Skeletal muscle tissue (tissue), 4 donors: ENCODE data around the gene TCP10L. TPM values are rescaled to one million over a fixed set of nuclear protein-coding genes. Genes with fewer than 3 reads are reported as not detected.

Experiments used
- H3K27ac ChIP-seq: one replicate; pipeline ENCODE4 v1.7.0; 2013; ENCODE audit warnings: mild to moderate bottlenecking, low read depth, low read length, inconsistent platforms
- H3K27me3 ChIP-seq, 3 donors: one replicate each; pipeline ENCODE4 v1.7.0; 2013; ENCODE audit warnings: low read length in 3 of 3; ENCODE audit not compliant: control insufficient read depth in 3 of 3, insufficient read depth in 3 of 3
- H3K36me3 ChIP-seq, 3 donors: one replicate each; pipeline ENCODE4 v1.7.0; 2013; ENCODE audit warnings: low read length in 3 of 3; ENCODE audit not compliant: control insufficient read depth in 3 of 3, insufficient read depth in 3 of 3
- H3K4me1 ChIP-seq, 3 donors: one replicate each; pipeline ENCODE4 v1.7.0; 2013; ENCODE audit warnings: low read length in 3 of 3, mild to moderate bottlenecking in 3 of 3; ENCODE audit not compliant: control insufficient read depth in 3 of 3, insufficient read depth in 3 of 3
- H3K4me3 ChIP-seq, 3 donors: one replicate each; pipeline ENCODE4 v1.7.0; 2013; ENCODE audit warnings: low read length in 3 of 3
- H3K9ac ChIP-seq, 3 donors: one replicate each; pipeline ENCODE4 v1.7.0; 2013; ENCODE audit warnings: low read length in 3 of 3, mild to moderate bottlenecking in 3 of 3, moderate library complexity in 2 of 3, low read depth in 1 of 3
- H3K9me3 ChIP-seq, 3 donors: one replicate each; pipeline ENCODE4 v1.7.0; 2013; ENCODE audit warnings: low read length in 3 of 3; ENCODE audit not compliant: control insufficient read depth in 3 of 3
- total RNA-seq: library from RNA; depleted of rRNA; stranded (reverse); fragments of >200 nt; gene quantifications from one replicate; pipeline ENCODE4 v1.2.3, GENCODE V29; 2014
- donor health status: Osteomylitis.

TCP10L gene
- total RNA-seq, 1 donor from 2014 or later, result not detected

GRCh38 chr21:32590130-32590529 lies 4.8 kb upstream of the TCP10L start:
- Histone ChIP-seq H3K27ac (no peak overlapping the region), H3K27me3 (no peaks in the 10 kb centered on the region), H3K4me3 (no peak overlapping the region), H3K36me3 (peaks cover 0 to 6% (median 3%) of the 10 kb centered on the region in 3 donors), H3K9me3 (no peaks in the 10 kb centered on the region), H3K4me1 (no peaks in the 10 kb centered on the region), H3K9ac (no peak overlapping the region)

DNA sequence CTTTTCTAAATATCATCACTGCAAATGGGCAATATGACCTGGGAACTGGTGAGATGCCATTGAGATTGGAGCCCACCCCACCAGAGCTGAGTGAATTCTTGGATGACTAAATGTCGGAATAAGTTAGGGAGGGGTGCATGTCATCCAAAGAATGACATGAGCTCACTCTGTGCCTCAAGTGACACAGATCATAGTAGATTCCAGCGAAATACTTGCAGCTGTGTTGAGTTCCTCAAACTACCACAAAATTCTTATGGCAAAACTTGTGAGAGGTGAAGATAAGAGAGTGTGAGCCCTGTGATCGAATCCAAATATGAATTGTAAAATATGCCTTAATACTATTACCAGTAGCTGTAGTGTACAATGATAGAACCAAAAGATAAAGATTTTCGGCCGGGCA lies 2.3 kb upstream of the TCP10L start:
- Histone ChIP-seq H3K9ac (no peak overlapping the region), H3K27me3 (no peaks in the 10 kb centered on the region), H3K4me1 (no peaks in the 10 kb centered on the region), H3K36me3 (peaks cover 0 to 6% (median 3%) of the 10 kb centered on the region in 3 donors), H3K9me3 (no peaks in the 10 kb centered on the region), H3K4me3 (no peak overlapping the region), H3K27ac (no peak overlapping the region)

- H3K4me1 ChIP-seq, result no peaks in the 10 kb centered on the region
- H3K9me3 ChIP-seq, result no peaks in the 10 kb centered on the region
- peaks cover 0 to 6% (median 3%) of the 10 kb centered on the region in 3 donors for H3K36me3 ChIP-seq
- H3K27me3 ChIP-seq, result no peaks in the 10 kb centered on the region
- no peak overlapping the region for H3K27ac ChIP-seq
- no peak overlapping the region for H3K9ac ChIP-seq
- no peak overlapping the region for H3K4me3 ChIP-seq
Measured at GRCh38 chr21:32587120-32587519, 1.8 kb upstream of the TCP10L start.

- H3K4me1 ChIP-seq, result no peaks in the 10 kb centered on the region
- H3K27me3 ChIP-seq, result no peaks in the 10 kb centered on the region
- peaks cover 0 to 6% (median 3%) of the 10 kb centered on the region in 3 donors for H3K36me3 ChIP-seq
- no peak overlapping the region for H3K27ac ChIP-seq
- no peaks in the 10 kb centered on the region for H3K9me3 ChIP-seq
- no peak overlapping the region for H3K9ac ChIP-seq
- no peak overlapping the region for H3K4me3 ChIP-seq
Measured at GRCh38 chr21:32585970-32586369, 647 bp upstream of the TCP10L start.

- Histone ChIP-seq H3K4me3 (no peak overlapping the region), H3K4me1 (no peaks in the 10 kb centered on the region), H3K27ac (no peak overlapping the region), H3K9ac (no peak overlapping the region), H3K27me3 (no peaks in the 10 kb centered on the region), H3K9me3 (no peaks in the 10 kb centered on the region), H3K36me3 (peaks cover 0 to 6% (median 3%) of the 10 kb centered on the region in 3 donors)
Measured at GRCh38 chr21:32584472-32584871, 851 bp downstream of the TCP10L start.

GRCh38 chr21:32581732-32582131 lies 3.6 kb downstream of the TCP10L start:
- no peaks in the 10 kb centered on the region for H3K27me3 ChIP-seq
- H3K27ac ChIP-seq, result no peak overlapping the region
- H3K9me3 ChIP-seq, result no peaks in the 10 kb centered on the region
- H3K36me3 ChIP-seq, result peaks cover 5 to 8% (median 6%) of the 10 kb centered on the region in 3 donors
- no peak overlapping the region for H3K9ac ChIP-seq
- no peak overlapping the region for H3K4me3 ChIP-seq
- no peaks in the 10 kb centered on the region for H3K4me1 ChIP-seq

GRCh38 chr21:32580949-32581348 lies 4.4 kb downstream of the TCP10L start:
- no peak overlapping the region for H3K9ac ChIP-seq
- H3K27me3 ChIP-seq, result no peaks in the 10 kb centered on the region
- no peaks in the 10 kb centered on the region for H3K4me1 ChIP-seq
- no peak overlapping the region for H3K27ac ChIP-seq
- H3K36me3 ChIP-seq, result peaks cover 3 to 6% (median 5%) of the 10 kb centered on the region in 3 donors
- H3K4me3 ChIP-seq, result no peak overlapping the region
- no peaks in the 10 kb centered on the region for H3K9me3 ChIP-seq

DNA sequence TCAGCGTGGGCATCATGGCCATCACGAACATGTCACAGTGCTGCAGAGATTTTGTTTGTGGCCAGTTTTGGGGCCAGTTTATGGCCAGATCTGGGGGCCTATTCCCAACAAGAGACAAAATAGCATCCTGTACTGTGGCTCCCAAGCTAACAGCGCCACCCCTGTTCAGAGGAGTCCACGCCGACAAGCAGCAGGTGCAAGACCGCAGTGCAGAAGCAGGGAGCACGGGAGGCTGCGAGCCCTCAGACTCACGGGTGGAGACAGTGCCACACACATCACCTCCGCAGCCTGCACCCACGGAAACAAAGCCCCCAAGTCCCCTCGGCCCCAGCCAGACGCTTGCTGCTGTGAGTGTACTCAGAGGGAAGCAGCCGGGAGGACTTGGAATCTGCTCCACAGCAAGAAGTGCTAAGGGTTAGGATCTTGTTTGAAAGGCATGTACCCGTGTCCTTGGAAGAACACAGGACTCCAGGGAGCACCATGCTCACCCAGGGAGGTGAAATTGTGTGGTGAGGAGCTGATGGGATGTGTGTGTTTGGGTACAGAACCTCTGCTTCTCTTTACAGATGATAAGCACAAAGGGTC lies 7.1 kb downstream of the TCP10L start:
- Histone ChIP-seq H3K4me3 (no peak overlapping the region), H3K27ac (no peak overlapping the region), H3K27me3 (peaks cover 0 to under 1% (median 0%) of the 10 kb centered on the region in 3 donors), H3K9me3 (no peaks in the 10 kb centered on the region), H3K9ac (no peak overlapping the region), H3K36me3 (peaks cover 3 to 6% (median 5%) of the 10 kb centered on the region in 3 donors), H3K4me1 (no peaks in the 10 kb centered on the region)

DNA sequence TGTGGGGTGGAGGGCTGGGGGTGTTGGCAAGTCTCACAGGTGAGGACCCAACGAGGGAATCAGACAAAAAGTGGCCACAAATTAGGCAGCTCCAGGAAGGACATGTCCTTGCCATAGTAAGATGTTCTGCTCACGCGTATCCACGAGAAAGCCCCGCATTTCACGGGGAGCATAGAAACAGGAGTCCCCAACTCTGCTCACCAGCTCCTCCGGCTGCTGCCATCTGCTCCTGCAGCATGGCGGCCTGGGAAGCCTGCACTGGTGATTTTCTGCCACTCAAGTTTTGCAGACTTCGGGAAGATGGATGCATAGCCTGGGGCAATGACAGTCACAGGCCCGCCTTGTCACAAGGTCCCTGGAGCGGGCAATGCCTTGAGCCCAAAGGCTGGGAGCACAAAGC lies 9.3 kb downstream of the TCP10L start:
- Histone ChIP-seq H3K4me3 (no peak overlapping the region), H3K9ac (no peak overlapping the region), H3K9me3 (no peaks in the 10 kb centered on the region), H3K27me3 (peaks cover 0 to 6% (median 5%) of the 10 kb centered on the region in 3 donors), H3K36me3 (peaks cover 3 to 6% (median 5%) of the 10 kb centered on the region in 3 donors), H3K27ac (no peak overlapping the region), H3K4me1 (no peaks in the 10 kb centered on the region)

DNA sequence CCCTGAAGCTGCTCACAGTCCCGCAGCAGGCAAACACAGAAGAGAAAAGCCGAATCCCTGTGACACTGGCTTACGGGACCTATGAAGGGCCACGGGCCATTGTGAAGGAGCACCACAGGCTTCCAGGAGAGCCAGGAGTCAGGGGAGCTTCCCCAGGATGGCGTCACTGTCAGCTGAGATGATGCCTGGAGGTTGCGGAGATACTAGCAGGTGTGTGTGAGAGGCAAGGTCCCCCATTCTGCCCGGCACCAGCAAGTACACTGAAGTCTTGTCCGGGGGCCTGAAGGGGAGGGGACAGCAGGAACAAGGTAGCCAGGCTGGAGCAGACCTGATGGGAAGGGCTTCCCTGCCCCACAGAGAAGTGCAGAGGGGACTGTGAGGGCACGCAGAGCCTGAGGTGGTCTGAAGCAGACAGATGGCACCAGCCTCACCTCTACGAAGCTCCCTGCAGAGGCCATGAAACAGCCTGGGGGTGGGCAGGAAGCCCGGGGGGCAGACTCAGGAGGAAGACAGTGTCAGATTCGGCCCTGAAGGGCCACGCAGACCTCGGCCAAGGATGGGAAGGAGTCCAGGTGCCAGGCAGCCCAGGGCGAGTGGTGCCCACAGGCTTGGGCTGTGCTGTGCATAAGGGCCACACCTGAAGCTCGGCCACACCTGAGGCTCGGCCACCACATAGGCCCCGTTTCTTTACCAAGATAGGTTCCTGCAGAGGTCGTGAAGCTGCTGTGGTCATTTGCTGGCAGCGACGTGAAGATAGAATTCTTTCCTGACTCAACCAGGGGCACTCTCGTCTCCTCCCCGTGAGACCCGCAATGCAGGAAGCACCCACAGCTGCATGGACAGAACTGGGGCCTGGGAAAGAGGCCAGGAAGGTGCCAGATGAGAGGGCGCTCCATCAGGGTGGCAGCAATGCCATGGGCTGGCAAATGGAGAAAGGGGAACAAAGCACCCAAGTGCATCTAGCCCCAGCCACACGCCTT lies 10.1 kb downstream of the TCP10L start:
- peaks cover 3 to 6% (median 5%) of the 10 kb centered on the region in 3 donors for H3K36me3 ChIP-seq
- no peaks in the 10 kb centered on the region for H3K9me3 ChIP-seq

More for the DNA sequence above, 10.1 kb downstream of the TCP10L start:
- H3K4me3 ChIP-seq, result no peak overlapping the region
- no peak overlapping the region for H3K9ac ChIP-seq
- H3K27me3 ChIP-seq, result peaks cover 0 to 6% (median 5%) of the 10 kb centered on the region in 3 donors
- H3K27ac ChIP-seq, result no peak overlapping the region
- no peaks in the 10 kb centered on the region for H3K4me1 ChIP-seq
